Measurements from ENCODE around the gene KCNQ5. TPM values are rescaled to one million over a fixed set of nuclear protein-coding genes. Genes with fewer than 3 reads are reported as not detected.

KCNQ5 gene
- total and polyA plus RNA-seq, 11 donors, result 0.06 to 0.18 TPM; not detected in 9

GRCh38 chr6:73079978-73080377 lies 458.1 kb downstream of the KCNQ5 start:
- DNase-seq (no peak), ATAC-seq (no peak)
- Histone ChIP-seq H3K27me3 (no peaks in the 10 kb centered on the region), H3K9me3 (no peaks in the 10 kb centered on the region), H3K27ac (no peak overlapping the region), H3K36me3 (no peaks in the 10 kb centered on the region), H3K4me3 (no peak overlapping the region), H3K4me1 (no peaks in the 10 kb centered on the region)
- no peak for TF ChIP-seq POLR2A (IDR thresholded peaks at IDR 0.05)
- TF ChIP-seq, protein P1, sequence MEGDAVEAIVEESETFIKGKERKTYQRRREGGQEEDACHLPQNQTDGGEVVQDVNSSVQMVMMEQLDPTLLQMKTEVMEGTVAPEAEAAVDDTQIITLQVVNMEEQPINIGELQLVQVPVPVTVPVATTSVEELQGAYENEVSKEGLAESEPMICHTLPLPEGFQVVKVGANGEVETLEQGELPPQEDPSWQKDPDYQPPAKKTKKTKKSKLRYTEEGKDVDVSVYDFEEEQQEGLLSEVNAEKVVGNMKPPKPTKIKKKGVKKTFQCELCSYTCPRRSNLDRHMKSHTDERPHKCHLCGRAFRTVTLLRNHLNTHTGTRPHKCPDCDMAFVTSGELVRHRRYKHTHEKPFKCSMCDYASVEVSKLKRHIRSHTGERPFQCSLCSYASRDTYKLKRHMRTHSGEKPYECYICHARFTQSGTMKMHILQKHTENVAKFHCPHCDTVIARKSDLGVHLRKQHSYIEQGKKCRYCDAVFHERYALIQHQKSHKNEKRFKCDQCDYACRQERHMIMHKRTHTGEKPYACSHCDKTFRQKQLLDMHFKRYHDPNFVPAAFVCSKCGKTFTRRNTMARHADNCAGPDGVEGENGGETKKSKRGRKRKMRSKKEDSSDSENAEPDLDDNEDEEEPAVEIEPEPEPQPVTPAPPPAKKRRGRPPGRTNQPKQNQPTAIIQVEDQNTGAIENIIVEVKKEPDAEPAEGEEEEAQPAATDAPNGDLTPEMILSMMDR (IDR thresholded peaks at IDR 0.05), result no peak
- WGBS, 4 donors, result 48 to 75% (median 67%) methylated on average over 3 of the region's 3 CpGs
- intact Hi-C loops (cut with DNase I), result no loop called here

DNA sequence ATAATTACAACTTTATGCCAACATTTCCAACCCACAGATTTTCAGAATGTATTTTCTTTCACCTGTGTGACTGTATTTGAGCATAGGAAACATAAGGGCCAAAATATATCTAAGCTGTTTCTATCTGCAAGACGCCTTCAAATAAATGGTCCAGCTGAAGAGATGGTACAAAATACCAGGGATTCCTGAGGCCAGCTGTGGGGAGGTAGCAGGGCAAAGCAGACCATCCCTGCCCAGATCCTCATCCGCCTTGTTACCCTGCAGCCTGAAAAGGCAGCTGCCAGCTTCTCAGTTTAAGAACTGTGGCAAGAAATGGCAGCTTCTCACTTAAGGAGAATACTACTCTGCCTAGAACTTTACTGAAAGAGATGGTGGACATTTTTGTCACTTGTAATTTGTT lies 460.1 kb downstream of the KCNQ5 start:
- no peaks in the 10 kb centered on the region for H3K36me3 ChIP-seq
- no peak for ATAC-seq
- TF ChIP-seq POLR2A (IDR thresholded peaks at IDR 0.05), result no peak
- TF ChIP-seq, protein P1 (IDR thresholded peaks at IDR 0.05), result no peak
- H3K9me3 ChIP-seq, result no peaks in the 10 kb centered on the region
- H3K4me3 ChIP-seq, result no peak overlapping the region
- 58 to 70% (median 67%) methylated on average over 2 of the region's 2 CpGs for WGBS, 4 donors
- no peaks in the 10 kb centered on the region for H3K4me1 ChIP-seq
- no peak for DNase-seq
- no peaks in the 10 kb centered on the region for H3K27me3 ChIP-seq
- intact Hi-C loops (cut with DNase I), result no loop called here
- H3K27ac ChIP-seq, result no peak overlapping the region

- DNase-seq, result no peak
- Histone ChIP-seq H3K27ac (no peak overlapping the region), H3K4me1 (no peaks in the 10 kb centered on the region), H3K27me3 (no peaks in the 10 kb centered on the region), H3K4me3 (no peak overlapping the region), H3K9me3 (no peaks in the 10 kb centered on the region), H3K36me3 (no peaks in the 10 kb centered on the region)
- 77 to 83% (median 80%) methylated on average over 3 of the region's 3 CpGs for WGBS, 4 donors
- ATAC-seq, result no peak
- TF ChIP-seq, protein P1 (IDR thresholded peaks at IDR 0.05), result no peak
- no peak for TF ChIP-seq POLR2A (IDR thresholded peaks at IDR 0.05)
- intact Hi-C loops (cut with DNase I), result no loop called here
These were observed 462.0 kb downstream of the KCNQ5 start for GRCh38 chr6:73083886-73084285.

- ATAC-seq (no peak), DNase-seq (no peak)
- Histone ChIP-seq H3K4me3 (no peak overlapping the region), H3K27me3 (no peaks in the 10 kb centered on the region), H3K4me1 (no peaks in the 10 kb centered on the region), H3K36me3 (no peaks in the 10 kb centered on the region), H3K9me3 (peaks cover 0 to 6% (median 0%) of the 10 kb centered on the region in 12 donors), H3K27ac (no peak overlapping the region)
- intact Hi-C loops (cut with DNase I), result no loop called here
- TF ChIP-seq, protein P1 (IDR thresholded peaks at IDR 0.05), result no peak
- TF ChIP-seq POLR2A (IDR thresholded peaks at IDR 0.05), result no peak
- 38 to 68% (median 52%) methylated on average over 4 of the region's 4 CpGs for WGBS, 4 donors
These were observed 463.6 kb downstream of the KCNQ5 start for GRCh38 chr6:73085443-73085871.
